DMS114 treated with DMSO at 0.1 percent for 48 hours (cell line): ENCODE results near the gene TBC1D7.

Experiments
- DNase-seq: peaks from one replicate; lab custom pipeline; 2025; ENCODE audit not compliant: unreplicated experiment; lab: John Stamatoyannopoulos, UW

Gene TBC1D7

DNA sequence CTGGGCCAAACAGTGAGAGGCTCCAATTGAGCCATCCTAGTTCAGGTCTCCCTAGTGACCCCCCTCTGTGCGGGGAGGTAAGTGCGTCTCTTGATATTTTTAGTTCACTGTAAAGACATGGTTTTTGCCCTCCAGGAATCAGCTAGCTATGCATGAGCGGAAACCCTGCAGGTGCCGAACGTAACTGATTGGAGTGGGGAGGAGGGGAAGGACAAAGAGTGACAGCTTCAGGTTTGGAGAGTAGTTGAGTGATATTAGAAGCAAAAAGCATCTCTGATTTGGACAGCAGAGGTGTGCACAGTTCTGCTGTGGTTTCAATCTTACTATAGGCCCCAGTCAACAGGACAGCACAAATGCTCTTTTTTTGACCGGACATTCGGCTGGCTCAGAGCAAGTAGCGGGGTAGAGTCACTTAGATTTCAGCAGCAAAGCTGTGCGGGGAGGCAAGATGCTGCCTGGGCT is 31.8 kb downstream of the TBC1D7 start:
- no peak for DNase-seq

DNA sequence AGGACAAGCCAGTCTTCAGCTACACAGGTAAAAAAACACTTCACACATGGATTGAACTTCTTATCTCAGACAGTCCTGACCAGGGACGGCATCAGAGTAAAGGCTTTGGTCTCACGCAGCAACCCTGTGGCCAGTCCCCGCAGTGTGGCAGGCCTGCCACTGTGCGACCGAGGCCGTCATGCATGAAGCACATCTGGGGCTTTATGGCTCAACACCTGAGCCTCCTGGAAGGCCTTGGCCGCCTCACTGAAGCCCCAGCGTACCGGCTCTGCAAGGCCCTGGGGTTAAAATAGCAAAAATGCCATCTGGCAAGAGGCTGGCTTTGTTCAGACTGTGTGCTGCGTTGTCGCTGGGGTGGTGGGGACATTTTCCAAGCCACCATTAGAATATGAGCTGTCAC is 32.8 kb downstream of the TBC1D7 start:
- DNase-seq: no peak

DNA sequence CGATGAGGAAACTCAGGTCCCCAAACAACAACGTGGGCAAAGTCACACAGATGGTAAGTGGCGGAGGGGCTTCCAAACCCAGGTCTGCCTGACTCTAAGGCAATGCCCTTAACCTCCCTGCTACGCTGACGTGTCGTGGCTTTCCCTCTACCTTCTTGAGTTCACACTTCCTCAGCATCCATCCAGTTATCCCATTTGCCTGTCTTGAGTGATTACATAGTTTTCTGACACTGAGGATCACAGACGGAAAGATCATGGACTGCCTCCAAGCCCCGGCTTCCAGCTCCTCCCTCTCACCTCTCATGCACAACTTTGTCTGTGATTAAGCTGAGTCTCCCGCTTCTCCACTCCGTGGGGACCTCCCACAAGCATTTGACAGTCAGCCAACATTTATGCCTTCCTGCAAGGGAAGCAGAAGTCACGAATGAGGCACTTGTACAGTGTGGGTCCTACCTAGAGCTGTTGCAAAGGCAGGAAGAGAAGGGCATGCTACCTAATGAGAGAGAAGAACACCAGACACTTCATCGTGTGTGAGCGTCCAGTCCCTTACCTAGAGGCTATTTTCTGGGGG is 33.8 kb downstream of the TBC1D7 start:
- no peak for DNase-seq

DNA sequence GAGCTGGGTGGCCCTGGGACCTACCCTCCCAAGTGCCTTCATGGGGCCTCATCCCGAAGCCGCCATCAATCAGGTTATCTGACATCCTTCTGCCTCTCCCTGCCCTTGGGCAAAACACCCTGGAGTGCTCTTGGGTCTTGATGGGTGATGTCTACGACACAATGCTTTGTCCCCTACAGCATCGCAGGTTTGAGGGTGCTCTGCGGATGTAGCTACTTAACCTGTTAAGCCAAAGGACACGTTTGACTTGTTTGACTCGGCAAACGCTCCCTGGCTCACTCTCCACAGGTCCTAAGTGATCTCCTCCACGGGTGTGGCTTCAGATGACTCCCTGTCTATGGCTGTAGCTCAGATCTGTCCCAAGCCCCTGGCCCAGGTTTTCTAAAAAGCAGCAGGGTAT is 35.6 kb downstream of the TBC1D7 start:
- DNase-seq: no peak

DNA sequence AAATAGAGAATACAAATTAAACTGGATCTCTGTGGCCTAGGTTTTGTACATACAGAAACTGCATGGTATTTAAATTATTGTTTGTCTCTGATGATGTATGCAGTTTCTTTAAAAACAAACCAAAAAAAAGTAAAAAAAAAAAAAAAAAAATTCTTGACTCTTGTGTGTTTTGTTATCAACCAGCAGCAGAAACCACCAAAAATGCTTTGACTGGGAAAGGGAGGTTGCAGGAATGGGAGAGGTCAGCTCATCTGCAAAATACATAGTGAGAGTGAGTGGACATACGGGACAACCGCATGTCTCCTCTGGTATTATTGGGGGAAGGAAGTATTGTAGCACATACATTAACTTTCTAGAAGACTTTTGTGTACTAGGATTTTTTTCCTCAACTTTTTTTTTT is 38.0 kb downstream of the TBC1D7 start:
- DNase-seq: no peak

DNA sequence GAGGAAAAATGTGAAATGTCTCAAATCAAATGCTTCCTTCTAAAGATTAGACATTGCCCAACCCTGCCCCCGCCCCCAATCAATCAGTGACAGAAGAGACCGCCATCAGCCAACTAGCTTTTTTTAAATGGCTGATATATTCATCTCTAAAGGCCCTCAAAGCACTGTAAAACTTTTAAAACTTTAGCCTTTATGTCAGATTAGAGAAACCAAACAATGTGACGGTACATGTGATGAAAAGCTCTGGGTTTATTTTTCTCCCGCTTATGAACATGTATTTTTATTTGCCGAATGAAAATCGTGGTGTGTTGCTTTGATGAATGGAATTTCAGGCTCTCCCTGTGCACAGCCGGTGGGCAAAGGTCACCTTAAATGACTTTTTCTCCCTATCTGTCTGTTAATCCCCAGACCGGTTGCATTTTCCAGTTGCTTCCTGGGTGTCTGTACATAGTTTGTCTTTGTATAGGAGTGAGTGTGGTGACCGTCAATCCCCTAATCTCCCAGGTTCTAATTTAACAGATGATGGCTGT is 38.5 kb downstream of the TBC1D7 start:
- no peak for DNase-seq

DNA sequence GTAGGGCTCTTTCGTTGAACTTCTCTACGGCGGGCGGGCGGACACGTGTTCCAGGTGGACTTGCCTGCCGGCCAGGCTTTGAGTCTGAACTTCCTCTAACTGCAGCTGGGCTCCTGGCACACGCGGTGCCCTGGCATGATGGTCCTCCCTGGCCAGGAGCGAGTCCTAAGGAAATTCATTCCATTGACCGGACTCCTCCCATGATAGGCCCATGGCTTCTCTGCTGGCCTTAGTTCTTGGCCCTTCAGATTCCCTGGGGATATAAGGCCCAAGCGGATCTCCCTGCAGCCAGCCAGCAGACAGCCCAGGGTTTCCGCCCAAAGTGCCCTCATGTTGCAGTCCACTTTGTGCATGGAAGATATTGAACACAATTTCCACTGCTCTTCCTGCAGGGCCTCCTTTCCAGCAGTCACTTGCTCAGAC is 39.4 kb downstream of the TBC1D7 start:
- DNase-seq: no peak

DNA sequence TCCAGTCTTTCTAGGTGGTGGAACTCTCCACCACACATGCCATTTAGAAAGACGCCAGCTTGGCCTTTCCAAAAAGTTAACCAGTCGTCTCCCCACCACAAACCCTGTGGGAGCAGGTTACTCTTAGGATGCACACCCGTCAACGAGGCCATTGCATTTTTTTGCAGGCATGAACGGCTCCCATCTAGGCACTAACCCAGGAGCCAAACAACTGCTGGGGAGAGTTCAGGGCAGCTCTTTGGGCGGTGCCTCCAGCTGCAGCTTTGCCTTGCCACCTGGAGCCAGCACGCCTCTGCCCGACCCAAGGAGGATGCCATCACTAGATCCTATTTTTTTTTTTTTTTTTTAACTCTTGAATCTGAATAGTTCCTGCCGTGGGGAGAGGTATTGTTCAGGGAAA is 39.9 kb downstream of the TBC1D7 start:
- no peak for DNase-seq

DNA sequence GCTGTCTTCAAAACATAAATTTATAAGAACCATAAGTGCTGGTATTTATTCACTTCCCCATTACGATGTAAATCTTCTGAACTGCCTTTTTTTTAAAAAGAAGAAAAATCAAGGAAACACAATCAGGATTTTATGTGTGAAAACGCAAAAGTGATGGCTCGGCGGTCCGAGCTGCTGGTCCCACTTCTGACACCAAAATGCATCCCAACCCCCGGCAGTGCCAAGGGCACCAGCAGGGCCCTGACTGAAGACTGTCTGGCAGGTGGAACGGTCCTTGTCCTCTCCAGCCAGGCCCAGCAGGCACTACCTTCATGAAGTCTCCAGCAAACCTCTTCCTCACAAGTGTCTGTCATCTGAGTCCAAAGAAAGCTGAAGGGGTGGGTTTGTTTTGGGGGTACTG is 41.2 kb downstream of the TBC1D7 start:
- no peak for DNase-seq

DNA sequence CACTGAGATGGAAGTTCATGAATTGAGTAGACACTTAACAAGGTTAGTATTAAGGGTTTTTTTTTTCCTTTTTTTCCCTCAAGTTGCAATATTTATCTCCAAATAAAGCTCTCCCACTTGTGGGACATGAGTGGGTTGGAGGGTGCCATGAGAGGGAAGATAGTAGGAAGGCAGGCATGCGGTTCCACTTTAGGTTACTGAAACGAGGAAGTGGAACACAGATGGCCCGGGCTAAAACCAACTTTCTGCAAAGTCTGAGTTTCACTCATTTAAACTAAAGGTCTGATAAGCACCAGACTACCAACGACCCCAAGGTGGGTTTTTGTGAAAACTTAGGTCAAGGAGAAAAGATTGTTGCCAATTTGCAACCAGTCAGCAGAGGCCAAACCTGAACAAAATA is 42.2 kb downstream of the TBC1D7 start:
- DNase-seq: no peak

DNA sequence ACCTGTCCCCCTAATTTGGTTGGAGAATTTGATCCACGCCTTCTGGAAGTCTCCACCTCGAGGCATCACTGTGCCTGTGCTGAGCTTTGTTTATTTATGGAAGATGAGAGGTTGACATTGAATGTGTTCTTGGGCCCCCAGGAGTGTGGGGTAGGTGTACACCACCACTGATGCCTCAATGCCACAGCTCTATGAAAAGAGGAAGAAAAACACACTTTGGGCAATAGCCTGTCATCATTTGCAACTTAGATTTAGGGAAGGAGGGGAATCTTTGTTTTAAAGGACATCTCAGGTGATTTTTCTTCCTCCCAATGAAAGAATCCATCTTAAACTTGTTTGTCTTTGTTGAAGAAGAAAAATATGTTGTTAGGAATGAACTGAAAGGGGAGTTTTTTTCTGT is 42.6 kb downstream of the TBC1D7 start:
- no peak for DNase-seq

DNA sequence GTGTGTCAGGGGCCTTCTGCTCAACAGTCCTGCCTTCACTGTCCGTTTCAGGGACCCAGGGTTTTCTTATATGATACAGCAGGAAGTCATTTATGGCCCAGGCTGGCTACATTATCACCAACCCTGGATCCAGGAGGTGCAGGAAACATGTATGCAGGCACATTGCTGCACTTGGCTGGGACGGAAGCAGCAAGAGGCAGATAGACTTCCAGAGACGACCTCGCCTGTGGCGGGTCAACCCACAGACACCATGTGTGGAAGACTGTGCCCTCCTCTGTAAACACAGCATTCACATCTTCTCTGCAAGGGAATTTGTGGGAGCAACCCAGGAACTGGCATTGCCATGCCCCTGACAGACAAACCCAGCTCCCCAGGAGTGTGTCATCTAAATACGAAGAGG is 43.7 kb downstream of the TBC1D7 start:
- no peak for DNase-seq

DNA sequence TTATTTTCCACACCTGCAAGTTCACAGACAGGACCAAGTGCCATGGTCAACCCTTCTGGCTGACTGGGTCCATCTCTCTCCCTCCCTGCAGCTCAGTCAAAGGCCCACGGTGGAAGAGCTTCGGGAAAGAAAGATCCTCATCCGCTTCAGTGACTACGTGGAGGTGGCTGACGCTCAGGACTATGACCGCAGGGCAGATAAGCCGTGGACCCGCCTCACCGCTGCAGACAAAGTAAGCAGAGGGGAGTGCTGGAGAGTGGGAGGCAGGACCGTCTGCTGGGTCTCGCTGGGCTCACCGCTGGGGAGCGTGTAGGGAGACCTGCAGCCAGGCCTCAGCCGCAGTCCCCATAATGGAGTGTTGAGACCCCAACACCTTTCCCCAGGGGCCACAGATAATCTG is 45.0 kb downstream of the TBC1D7 start:
- no peak for DNase-seq

DNA sequence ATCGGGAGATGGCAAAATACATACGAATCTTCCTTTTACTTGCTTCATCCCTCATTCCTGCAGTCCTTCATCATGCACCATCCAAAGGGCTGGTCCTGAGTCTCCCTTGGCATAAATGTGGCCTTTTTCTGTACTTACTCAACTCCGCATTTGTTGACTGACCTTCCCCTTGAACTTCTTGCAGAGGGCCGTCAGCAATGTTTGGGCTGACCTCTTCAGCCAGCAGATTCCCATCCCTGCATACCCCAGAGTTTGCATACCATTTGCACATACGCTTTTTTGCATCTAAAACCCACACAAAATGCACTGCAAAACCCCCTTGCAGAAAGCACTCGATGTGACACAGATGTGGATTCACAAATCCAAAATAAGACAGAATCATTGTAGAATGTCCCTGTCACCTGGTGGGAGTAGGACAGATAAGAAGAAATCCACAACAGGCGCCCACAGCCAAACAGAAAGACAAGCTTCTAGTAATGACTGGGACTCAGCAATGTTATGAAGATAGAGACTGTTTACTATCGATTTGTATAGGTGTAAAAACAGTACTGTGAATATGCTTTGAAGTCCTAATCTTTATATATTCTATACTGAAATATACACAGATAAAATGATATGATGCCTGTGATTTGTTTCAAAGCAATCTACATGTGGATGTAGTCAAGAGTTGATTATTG is 45.8 kb downstream of the TBC1D7 start:
- DNase-seq: no peak

DNA sequence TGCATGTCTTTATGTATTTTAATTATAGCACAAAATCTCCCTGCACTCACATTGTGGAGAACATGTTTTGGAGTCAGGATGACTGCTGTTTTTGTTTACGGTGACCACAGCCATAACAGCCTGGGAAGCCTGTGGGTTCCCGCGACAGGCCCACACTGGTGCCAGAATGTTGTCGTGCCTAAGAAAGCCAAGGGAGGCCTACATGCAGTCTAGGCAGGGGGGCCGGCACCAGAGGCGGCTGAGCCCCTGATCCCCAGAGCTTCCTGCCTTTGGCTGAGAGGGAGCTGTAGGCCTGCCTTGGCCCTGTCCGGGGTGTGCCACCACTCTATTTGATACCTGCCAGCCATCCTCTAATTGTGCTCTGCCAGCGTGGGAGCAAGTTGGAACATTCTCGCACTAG is 46.7 kb downstream of the TBC1D7 start:
- no peak for DNase-seq

DNA sequence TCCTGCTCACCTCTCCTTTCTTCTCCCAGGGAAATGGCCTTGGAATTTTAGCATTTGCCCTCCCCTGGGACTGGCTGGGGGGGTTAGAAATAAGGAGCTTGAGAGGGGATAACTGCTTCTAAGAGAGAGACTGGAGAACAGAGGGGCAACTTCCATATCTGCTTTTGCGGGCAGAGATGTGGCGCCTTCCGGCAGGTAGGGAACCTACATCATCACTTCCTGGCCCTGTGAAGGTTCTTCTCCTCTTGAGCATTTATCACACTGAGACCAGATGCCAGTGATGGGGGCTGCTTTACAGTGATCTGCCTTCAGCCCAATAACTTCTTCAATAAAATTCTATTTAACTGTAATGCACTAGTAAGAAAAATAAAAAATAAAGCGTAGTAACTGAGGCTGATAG is 48.1 kb downstream of the TBC1D7 start:
- no peak for DNase-seq

DNA sequence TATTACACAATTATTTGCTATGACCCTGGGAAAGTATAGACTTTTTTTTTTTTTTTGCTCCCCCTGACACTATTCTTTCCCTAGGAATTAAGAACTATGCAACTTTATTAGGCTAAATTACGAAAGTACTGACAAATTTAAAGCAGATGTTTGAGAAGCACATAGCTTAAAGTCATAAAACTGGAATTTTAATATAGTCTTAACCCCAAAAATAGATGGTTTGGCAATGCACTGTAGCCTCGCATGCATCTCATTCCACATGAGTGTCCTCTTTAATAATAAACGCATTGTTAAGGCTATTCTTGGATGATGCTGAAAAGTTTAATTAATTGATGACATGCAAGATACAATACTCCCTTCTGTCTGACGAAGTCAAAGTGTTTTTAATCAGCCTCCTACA is 49.3 kb downstream of the TBC1D7 start:
- DNase-seq: no peak

DNA sequence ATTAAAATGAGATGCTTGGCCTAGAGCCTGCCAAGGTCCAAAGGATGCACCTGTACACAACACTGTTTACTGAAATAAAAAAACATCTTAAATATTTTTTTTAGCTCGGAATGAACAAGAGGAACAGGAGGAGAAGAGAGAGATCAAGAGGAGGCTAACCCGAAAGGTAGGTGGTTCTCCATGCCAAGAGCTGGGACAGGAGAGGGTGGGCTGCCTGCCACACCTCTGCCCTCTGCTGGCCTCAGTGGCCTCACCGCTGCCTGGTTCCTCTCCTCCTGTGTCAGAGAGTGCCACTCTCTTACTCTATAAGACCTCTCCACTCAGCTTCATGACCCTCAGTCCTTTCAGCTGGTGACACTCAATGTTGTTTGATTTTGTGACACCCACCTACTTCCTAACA is 50.2 kb downstream of the TBC1D7 start:
- DNase-seq: no peak

DNA sequence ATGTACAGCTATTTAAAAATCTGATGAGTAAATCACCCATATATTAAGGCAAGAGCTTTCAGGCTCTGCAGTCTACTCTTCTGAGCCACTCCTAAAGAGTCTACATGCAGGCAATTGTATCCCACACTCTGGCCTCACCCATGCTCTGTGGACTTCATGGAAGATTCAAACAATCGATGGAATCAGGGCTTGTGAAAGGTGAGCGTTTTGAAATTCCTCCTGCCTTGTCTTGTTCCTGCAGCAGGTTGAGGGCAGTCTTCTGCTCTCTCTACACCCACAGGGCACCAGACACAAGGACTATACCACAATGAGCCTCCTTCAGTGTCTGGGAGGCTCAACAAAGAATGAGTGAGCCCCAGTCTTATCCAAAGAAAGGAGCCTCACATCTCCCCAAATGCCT is 51.1 kb downstream of the TBC1D7 start:
- no peak for DNase-seq

DNA sequence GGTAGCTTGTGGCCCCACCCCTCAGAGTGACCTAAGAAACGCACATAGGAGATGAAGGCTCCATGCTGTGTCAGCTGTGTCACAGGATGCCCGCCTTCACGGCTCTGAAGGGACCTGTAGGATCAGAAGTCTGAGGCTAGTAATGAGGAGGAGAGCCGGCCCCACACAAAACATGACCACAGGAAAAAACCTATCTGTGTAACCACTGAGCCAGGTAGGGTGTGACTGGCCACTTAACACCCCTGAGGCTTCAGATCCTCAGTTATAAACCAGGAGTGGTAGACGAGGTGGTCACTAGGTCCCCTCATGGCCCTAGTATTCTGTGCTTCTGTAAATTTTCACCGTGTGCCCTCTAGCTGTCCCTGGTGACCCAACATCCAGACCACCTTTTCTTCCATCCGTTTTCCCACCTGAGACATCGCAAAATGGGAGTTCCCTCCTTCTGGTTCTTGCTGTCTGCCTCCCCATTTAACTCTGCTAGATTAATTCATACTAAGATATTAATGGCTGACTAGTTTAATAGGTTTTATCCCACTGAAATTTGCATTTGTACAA is 52.8 kb downstream of the TBC1D7 start:
- no peak for DNase-seq

DNA sequence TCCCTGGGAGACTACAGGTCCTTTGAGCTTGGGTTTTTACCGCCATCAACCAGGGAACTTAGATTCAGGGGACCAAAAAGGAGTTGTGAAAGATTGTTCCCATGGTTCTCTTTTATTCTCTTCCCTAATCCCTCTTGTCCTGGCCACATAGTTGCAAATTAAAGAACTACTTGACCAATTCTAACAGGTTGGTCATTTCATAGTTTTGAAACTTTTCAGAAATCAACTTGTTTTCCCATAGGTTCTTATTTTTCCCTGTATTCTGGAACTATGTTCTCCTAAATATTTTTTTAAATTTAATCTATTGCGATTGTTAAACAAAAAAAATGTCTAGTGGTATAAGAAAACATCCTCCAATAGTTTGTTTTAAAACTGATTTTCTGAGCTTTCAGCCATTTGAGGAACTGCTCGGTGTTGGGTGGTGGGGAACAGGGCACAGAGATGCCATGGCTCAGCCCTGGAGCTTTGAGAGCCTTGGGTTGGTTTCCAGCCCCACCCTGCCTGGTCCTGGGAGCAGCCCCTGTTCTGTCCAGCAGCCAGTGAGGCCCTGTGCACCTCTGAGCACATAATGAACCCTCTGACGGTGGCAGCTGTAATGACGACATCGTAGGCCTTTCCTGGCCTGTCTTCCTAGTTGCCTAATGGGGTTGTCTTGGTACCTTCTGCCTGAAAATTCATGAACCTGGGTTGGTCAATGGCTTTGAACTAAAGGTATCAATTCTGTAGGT is 53.5 kb downstream of the TBC1D7 start:
- DNase-seq: no peak
